CD4-positive, alpha-beta memory T cell (primary cell): ENCODE data around the gene CLPX. TPM values are rescaled to one million over a fixed set of nuclear protein-coding genes. Genes with fewer than 3 reads are reported as not detected.

Experiments used
- CTCF ChIA-PET: fragments of 350-600 bp; sonication (Branson Sonifier 250); formaldehyde crosslinking; loops from one replicate; lab custom pipeline; 2021; ENCODE audit warnings: inconsistent platforms; ENCODE audit not compliant: partially characterized antibody; lab: Charles Lee
- POLR2A ChIA-PET: fragments of 350-600 bp; sonication (Branson Sonifier 250); formaldehyde crosslinking; loops from one replicate; lab custom pipeline; 2021; ENCODE audit not compliant: partially characterized antibody; lab: Charles Lee
- DNase-seq, 5 donors: peaks; one replicate each; pipeline versions ENCODE4 v3.0.0 to v3.0.0-alpha.2; 2020 to 2022; ENCODE audit warnings: mixed read lengths in 1 of 5
- H3K27ac ChIP-seq: one replicate; pipeline ENCODE4 v1.7.0; 2013; ENCODE audit warnings: low read depth, low read length
- H3K27me3 ChIP-seq: 2 replicates; pipeline ENCODE4 v1.7.0; 2013; ENCODE audit warnings: mild to moderate bottlenecking, low read length, moderate library complexity; ENCODE audit not compliant: insufficient read depth
- H3K36me3 ChIP-seq: 2 replicates; pipeline ENCODE4 v1.7.0; 2013; ENCODE audit warnings: mild to moderate bottlenecking, low read length, moderate library complexity; ENCODE audit not compliant: insufficient read depth
- H3K4me1 ChIP-seq: 2 replicates; pipeline ENCODE4 v1.7.0; 2013; ENCODE audit warnings: mild to moderate bottlenecking, low read length, moderate library complexity; ENCODE audit not compliant: insufficient read depth
- H3K4me3 ChIP-seq, 2 donors: one replicate each; pipeline ENCODE4 v1.7.0; 2013; ENCODE audit warnings: low read length in 2 of 2, mild to moderate bottlenecking in 1 of 2
- H3K9me3 ChIP-seq, 2 donors: one replicate each; pipeline ENCODE4 v1.7.0; 2013; ENCODE audit warnings: low read length in 2 of 2, control low read depth in 1 of 2; ENCODE audit not compliant: control insufficient read depth in 1 of 2
- H3K27ac Mint-ChIP-seq, 7 donors: one replicate each; pipeline ENCODE4 v1.8.0; 2020 to 2021; ENCODE audit warnings: mixed read lengths in 7 of 7, mild to moderate bottlenecking in 6 of 7, inconsistent platforms in 3 of 7, moderate library complexity in 3 of 7
- H3K27me3 Mint-ChIP-seq, 2 donors: one replicate each; pipeline ENCODE4 v1.8.0; 2020 to 2021; ENCODE audit warnings: mixed read lengths in 2 of 2
- H3K36me3 Mint-ChIP-seq, 2 donors: one replicate each; pipeline ENCODE4 v1.8.0; 2020 to 2021; ENCODE audit warnings: mixed read lengths in 2 of 2, inconsistent platforms in 1 of 2, mild to moderate bottlenecking in 1 of 2
- H3K4me1 Mint-ChIP-seq, 4 donors: one replicate each; pipeline ENCODE4 v1.8.0; 2020 to 2021; ENCODE audit warnings: mixed read lengths in 4 of 4, mild to moderate bottlenecking in 1 of 4
- H3K4me3 Mint-ChIP-seq, 8 donors: one replicate each; pipeline ENCODE4 v1.8.0; 2020 to 2021; ENCODE audit warnings: mixed read lengths in 8 of 8, mild to moderate bottlenecking in 7 of 8, moderate library complexity in 6 of 8, inconsistent platforms in 3 of 8
- H3K9me3 Mint-ChIP-seq, 8 donors: one replicate each; pipeline ENCODE4 v1.8.0; 2020 to 2021; ENCODE audit warnings: mixed read lengths in 8 of 8, mild to moderate bottlenecking in 5 of 8, inconsistent platforms in 3 of 8, moderate library complexity in 1 of 8
- intact Hi-C: fragments of 100-400 bp; cut with micrococcal nuclease; formaldehyde crosslinking; loops from one replicate; pipeline ENCODE4 v1.15.1; 2023
- polyA plus RNA-seq, 2 donors: library from polyadenylated mRNA; unstranded; fragments of 300-500 nt; fragmentation: Illumina TruSeq; gene quantifications; one replicate each; pipeline ENCODE4 v1.2.3, GENCODE V29; 2021
- total RNA-seq, 2 experiments: library from RNA; stranded (reverse); gene quantifications; one replicate each; pipeline ENCODE4 v1.2.3, GENCODE V29; 2021

Gene CLPX
- total and polyA plus RNA-seq, 4 experiments from 2014 or later = 28.1 to 52.4 (median 40.6) TPM

- Mint-ChIP-seq H3K4me1 (peaks cover 0 to 5% (median 4%) of the 10 kb centered on the region in 4 donors), H3K36me3 (peaks cover 34 to 52% of the 10 kb centered on the region in 2 donors), H3K9me3 (no peaks in the 10 kb centered on the region), H3K27me3 (no peaks in the 10 kb centered on the region), H3K27ac (no peak overlapping the region), H3K4me3 (no peak overlapping the region)
- no peaks in the 10 kb centered on the region for H3K4me1 ChIP-seq
- DNase-seq = no peak
- ChIA-PET POLR2A (no interaction called here), CTCF (interaction anchor here (0.8 kb wide), 1 partner anchor 37 kb away, joined by 3 read pairs; no protein-coding TSS in a partner anchor)
- intact Hi-C loops = no loop called here
- no peaks in the 10 kb centered on the region for H3K9me3 ChIP-seq
- no peak overlapping the region for H3K27ac ChIP-seq
- no peaks in the 10 kb centered on the region for H3K27me3 ChIP-seq
- no peak overlapping the region for H3K4me3 ChIP-seq
- H3K36me3 ChIP-seq = peaks cover 20% of the 10 kb centered on the region
Measured at GRCh38 chr15:65099336-65099735, 85.8 kb downstream of the CLPX start.

Other genes with a start within 250 kb of the CLPX start
- 10 to 100 TPM; 57.2 to 61.1 TPM for gene SPG21, start 195.4 kb downstream of the CLPX start, total RNA-seq
- gene SPG21, start 195.4 kb downstream of the CLPX start, polyA plus RNA-seq = 100 to 1,000 TPM; 128 to 179 TPM
- gene MTFMT, start 155.7 kb downstream of the CLPX start, total RNA-seq = 10 to 100 TPM; 15.2 to 18.3 TPM
- 10 to 100 TPM; 19.7 to 22.6 TPM for gene MTFMT, start 155.7 kb downstream of the CLPX start, polyA plus RNA-seq
- not detected for gene SLC51B, start 140.0 kb downstream of the CLPX start, total RNA-seq
- gene SLC51B, start 140.0 kb downstream of the CLPX start, polyA plus RNA-seq = not detected
- gene RASL12, start 117.4 kb downstream of the CLPX start, total RNA-seq = not detected
- not detected for gene RASL12, start 117.4 kb downstream of the CLPX start, polyA plus RNA-seq
- not detected for gene KBTBD13, start 108.6 kb downstream of the CLPX start, total RNA-seq
- gene KBTBD13, start 108.6 kb downstream of the CLPX start, polyA plus RNA-seq = not detected
- 10 to 100 TPM; 15.2 to 16.6 TPM for gene UBAP1L, start 70.1 kb downstream of the CLPX start, total RNA-seq
- gene UBAP1L, start 70.1 kb downstream of the CLPX start, polyA plus RNA-seq = under 1 TPM in 1 of 2 donors, not detected in 1; 0.86 TPM
- gene PDCD7, start 51.5 kb downstream of the CLPX start, total RNA-seq = 10 to 100 TPM; 30.5 to 40.5 TPM
- gene PDCD7, start 51.5 kb downstream of the CLPX start, polyA plus RNA-seq = 10 to 100 TPM in 1 of 2 donors, 1 to 10 TPM in 1; 8.8 to 15.1 TPM
- gene CILP, start 26.1 kb upstream of the CLPX start, total RNA-seq = under 1 TPM; 0.42 to 0.44 TPM
- gene CILP, start 26.1 kb upstream of the CLPX start, polyA plus RNA-seq = not detected
- gene PARP16, start 101.5 kb upstream of the CLPX start, total RNA-seq = 10 to 100 TPM; 20.8 to 21.4 TPM
- 10 to 100 TPM; 27.1 to 27.2 TPM for gene PARP16, start 101.5 kb upstream of the CLPX start, polyA plus RNA-seq
- gene RNU5A-1, start 110.7 kb upstream of the CLPX start, total RNA-seq = not detected
- not detected for gene RNU5A-1, start 110.7 kb upstream of the CLPX start, polyA plus RNA-seq
- gene RNU5B-1, start 119.3 kb upstream of the CLPX start, total RNA-seq = 10 to 100 TPM in 1 of 2 experiments, not detected in 1; 24.0 TPM
- gene RNU5B-1, start 119.3 kb upstream of the CLPX start, polyA plus RNA-seq = not detected
- not detected for gene IGDCC3, start 192.7 kb upstream of the CLPX start, total RNA-seq
- gene IGDCC3, start 192.7 kb upstream of the CLPX start, polyA plus RNA-seq = not detected
- gene IGDCC4, start 237.6 kb upstream of the CLPX start, total RNA-seq = under 1 TPM; 0.06 to 0.22 TPM
- under 1 TPM in 1 of 2 donors, not detected in 1; 0.24 TPM for gene IGDCC4, start 237.6 kb upstream of the CLPX start, polyA plus RNA-seq